ENCODE data around the gene NCKAP1.

NCKAP1 gene

DNA sequence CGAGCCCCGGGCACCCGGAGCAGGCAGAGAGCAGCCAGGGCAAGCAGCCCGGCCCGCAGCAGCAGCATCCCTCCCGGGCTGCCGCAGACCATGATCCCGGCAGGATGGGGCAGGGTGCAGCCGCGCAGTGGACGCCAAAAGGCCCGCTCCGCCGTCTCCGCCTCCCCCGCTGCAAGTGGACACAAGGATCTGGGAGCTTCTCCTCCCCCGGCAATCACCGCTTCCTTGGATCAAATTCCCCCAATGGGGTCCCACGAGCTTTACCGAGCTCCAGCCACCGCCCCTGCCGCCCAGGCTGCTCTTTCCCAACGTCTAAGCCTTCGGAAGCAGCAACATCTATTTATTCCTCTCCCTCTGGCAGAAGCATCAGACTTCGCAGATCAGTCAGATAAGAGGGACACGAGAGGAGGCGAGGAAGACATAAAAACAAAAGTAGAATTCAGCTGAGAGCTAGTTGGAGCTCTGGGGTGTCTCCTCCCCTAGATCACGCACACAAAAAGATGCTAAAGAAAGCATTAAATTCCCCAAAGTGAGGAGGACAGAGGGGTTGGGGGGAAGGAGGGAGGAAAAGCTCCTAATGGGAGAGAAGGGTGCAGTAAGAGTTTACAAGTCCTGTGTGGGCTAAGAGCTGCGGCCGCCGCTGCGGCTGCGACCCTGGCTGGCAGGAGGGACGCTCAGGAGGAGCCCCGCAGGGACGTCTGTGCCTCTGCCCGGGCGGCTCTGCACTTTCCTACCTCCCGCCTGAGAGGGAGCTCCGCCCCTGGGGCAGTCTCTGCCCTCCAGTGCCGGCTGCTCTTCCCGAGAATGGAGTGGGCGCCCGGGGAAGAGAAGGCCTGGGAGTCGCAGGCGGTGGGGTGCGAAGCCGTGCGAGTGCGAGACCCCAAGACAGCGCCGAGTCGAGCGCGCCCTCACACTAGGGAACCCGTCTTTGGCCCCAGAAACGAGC is 171.5 kb downstream of the NCKAP1 start, which contains the start of gene FRZB:
Gene FRZB (minus strand): TSS at position 177 of the 946 bp plus-strand sequence. CDS start 85 bp downstream, at position 92.
- no peak for DNase-seq

DNA sequence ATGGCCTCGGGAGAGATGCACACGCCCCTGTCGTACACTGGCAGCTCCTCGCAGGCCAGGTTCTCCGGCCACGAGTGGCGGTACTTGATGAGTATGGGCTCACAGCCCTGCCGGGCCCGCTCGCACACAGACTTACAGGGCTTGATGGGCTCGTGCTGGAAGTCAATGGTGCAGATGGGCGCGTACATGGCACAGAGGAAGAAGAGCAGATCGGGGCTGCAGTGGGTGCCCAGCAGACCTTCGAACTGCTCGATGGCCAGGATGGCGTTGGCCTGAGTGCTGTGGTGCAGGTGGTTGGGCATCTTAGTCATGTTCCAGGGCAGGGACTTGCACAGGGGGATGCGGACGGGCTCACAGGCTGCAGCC is 172.2 kb downstream of the NCKAP1 start:
- DNase-seq = no peak

DNA sequence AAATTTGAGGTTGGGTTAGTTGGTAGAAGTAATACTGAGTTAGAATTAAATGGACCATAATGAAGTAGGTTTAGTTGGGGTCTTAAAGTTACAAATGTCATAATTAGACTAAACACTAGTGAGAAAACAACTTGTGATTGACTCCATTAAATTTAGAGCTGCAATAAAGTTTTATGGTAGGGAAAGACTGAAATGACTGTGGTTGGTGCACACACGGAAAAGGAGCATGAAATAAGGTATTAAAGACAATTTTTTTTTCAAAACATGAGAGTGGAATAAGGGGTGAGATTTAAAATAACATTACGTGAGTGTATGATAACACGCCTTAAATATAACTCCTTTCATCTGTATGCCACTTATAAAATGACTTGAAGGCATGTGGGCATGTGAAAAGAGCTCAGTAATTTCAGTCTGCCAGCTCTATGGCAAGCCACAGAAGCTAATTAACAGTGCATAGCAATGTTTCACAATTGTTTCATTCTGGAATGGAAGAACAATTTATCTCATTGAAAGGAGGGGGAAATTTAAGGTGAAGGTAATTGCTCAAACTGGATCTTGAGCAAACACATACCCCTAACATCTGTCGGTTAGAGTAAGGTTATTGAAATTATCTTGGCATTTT is 173.2 kb downstream of the NCKAP1 start:
- DNase-seq = no peak

DNA sequence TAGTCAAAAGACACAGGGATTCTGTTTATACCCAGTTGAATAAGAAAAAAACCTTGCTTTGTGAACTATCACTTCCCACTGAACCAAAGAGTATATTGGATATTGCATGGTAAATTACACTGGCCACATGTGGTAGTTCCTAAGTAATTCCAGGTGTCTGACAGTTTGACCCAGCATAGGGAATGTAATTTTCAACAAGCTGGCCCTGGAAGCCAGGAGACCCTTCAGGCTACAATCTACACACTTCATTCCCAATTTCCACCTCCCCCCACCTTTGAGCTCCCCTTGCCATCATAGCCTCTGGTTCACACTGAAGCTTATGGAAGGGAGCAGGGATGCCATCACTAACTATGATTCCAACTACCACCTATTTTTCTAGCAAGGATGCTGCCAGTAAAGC is 174.6 kb downstream of the NCKAP1 start:
- DNase-seq = no peak

DNA sequence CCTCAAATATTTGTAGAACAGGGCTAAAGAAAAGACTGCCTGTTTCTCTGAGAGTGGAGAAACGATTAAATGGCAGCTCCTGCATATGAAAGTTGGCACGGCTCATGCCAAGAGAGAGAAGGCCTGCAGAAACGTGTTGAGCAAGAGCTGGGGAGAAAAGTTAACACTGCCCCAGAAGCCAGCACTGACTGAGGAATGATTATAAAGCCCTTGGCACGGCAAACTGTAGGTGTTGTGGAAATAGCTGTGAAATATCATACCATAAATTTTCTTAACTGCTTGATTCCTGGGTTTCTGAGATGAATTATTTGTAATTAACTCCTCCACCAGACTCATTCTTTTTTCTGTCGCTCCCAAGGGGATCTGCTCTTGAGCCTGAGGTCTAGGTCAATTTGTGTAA is 176.2 kb downstream of the NCKAP1 start:
- DNase-seq = no peak

DNA sequence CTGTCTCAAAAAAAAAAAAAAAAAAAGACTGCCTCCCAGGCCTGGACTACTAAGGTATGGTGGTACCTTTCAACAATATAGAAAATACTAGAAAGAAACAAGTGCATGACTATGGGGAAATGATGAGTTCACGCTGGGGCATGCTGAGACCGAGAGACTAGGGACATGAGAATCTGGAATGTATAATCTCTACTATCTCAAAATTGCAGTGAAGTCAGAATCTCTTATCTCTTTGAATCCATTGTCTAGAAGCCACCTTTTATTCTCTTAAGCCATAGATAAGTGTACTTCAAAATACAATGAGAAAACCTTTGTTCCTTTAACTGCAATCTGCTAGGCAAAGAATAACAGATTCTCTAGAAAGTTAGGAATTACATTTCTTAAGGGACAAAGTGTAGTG is 177.4 kb downstream of the NCKAP1 start:
- DNase-seq = no peak
